ENCODE results near the gene PCDHA7.
"Not testable (repeated sequence)": the region's sequence is repeated elsewhere in the genome, so short reads cannot be mapped to it uniquely, and the experiment has no call there.

The PCDHA7 gene

GRCh38 chr5:140868721-140869554 lies 34.9 kb downstream of the PCDHA7 start, which contains the start of gene PCDHA11:
Gene PCDHA11, plus strand, starts transcription at chr5:140868957. Its CDS starts 147 bp downstream, at chr5:140869104.
- no peak for DNase-seq

GRCh38 chr5:140869555-140869886 lies 35.5 kb downstream of the PCDHA7 start:
- DNase-seq: no peak

GRCh38 chr5:140870221-140871201 lies 36.4 kb downstream of the PCDHA7 start:
- DNase-seq: no peak

GRCh38 chr5:140875085-140876065 lies 41.3 kb downstream of the PCDHA7 start, which contains the start of gene PCDHA12:
Gene PCDHA12, plus strand, starts transcription at chr5:140875308. Its CDS starts 165 bp downstream, at chr5:140875473.
- DNase-seq: no peak

GRCh38 chr5:140876541-140877261 lies 42.6 kb downstream of the PCDHA7 start:
- DNase-seq: not testable (repeated sequence)

- no peak for DNase-seq
Observed at GRCh38 chr5:140877262-140877581, 43.2 kb downstream of the PCDHA7 start.

- DNase-seq: no peak
Observed at GRCh38 chr5:140881889-140882590, 48.0 kb downstream of the PCDHA7 start, which contains the start of gene PCDHA13. Gene PCDHA13, plus strand, starts transcription at chr5:140882124. Its CDS starts 145 bp downstream, at chr5:140882269.

- DNase-seq: no peak
Observed at GRCh38 chr5:140882591-140882899, 48.5 kb downstream of the PCDHA7 start.

GRCh38 chr5:140883373-140883772 lies 49.3 kb downstream of the PCDHA7 start:
- DNase-seq: no peak

GRCh38 chr5:140883927-140884697 lies 50.0 kb downstream of the PCDHA7 start:
- DNase-seq: no peak

Data from T-helper 9 cell (primary cell).